Sigmoid colon (tissue), 4 donors: ENCODE results near the gene WNK1.

Experiments used
- EP300 ChIP-seq, 4 donors: sonication (generic); formaldehyde crosslinking; IDR thresholded peaks; one replicate each; pipeline ENCODE4 v1.6.1; 2017; ENCODE audit warnings: antibody characterized with exemption in 4 of 4
- POLR2A ChIP-seq, 2 donors: fragments of 450-650 bp; IDR thresholded peaks; one replicate each; pipeline ENCODE4 v1.6.1; 2016; ENCODE audit warnings: antibody characterized with exemption in 2 of 2, mild to moderate bottlenecking in 2 of 2, moderate library complexity in 2 of 2
- POLR2AphosphoS5 ChIP-seq, 4 donors: sonication (generic); formaldehyde crosslinking; IDR thresholded peaks; one replicate each; pipeline ENCODE4 v1.6.1; 2017; ENCODE audit warnings: antibody characterized with exemption in 4 of 4
- TF ChIP-seq, protein P1 (sequence below), 4 experiments: fragments of 450-650 bp in 3 of 4; fragments of 200-600 bp in 1 of 4; IDR thresholded peaks; one replicate each; pipeline ENCODE4 v1.5.1; 2016 to 2019; ENCODE audit warnings: antibody characterized with exemption in 4 of 4, mild to moderate bottlenecking in 3 of 4, moderate library complexity in 2 of 4

DNA sequence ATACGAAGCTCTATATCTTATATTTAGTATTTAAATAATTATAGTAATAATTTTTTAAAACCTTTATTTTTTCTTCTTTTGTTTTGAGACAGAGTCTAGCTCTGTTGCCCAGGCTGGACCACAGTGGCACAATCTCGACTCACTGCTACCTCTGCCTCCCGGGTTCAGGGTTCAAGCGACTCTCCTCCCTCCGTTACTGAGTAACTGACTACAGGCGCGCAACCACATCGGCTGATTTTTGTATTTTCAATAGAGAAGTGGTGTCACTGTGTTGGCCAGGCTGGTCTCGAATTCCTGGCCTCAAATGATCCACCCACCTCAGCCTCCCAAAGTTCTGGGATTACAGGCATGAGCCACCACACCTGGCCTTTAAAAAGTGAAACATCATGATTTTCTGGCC is 13.0 kb upstream of the WNK1 start:
- TF ChIP-seq, protein P1, sequence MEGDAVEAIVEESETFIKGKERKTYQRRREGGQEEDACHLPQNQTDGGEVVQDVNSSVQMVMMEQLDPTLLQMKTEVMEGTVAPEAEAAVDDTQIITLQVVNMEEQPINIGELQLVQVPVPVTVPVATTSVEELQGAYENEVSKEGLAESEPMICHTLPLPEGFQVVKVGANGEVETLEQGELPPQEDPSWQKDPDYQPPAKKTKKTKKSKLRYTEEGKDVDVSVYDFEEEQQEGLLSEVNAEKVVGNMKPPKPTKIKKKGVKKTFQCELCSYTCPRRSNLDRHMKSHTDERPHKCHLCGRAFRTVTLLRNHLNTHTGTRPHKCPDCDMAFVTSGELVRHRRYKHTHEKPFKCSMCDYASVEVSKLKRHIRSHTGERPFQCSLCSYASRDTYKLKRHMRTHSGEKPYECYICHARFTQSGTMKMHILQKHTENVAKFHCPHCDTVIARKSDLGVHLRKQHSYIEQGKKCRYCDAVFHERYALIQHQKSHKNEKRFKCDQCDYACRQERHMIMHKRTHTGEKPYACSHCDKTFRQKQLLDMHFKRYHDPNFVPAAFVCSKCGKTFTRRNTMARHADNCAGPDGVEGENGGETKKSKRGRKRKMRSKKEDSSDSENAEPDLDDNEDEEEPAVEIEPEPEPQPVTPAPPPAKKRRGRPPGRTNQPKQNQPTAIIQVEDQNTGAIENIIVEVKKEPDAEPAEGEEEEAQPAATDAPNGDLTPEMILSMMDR (IDR thresholded peaks at IDR 0.05), result no peak
- TF ChIP-seq EP300 (IDR thresholded peaks at IDR 0.05) (no peak), POLR2AphosphoS5 (IDR thresholded peaks at IDR 0.05) (no peak), POLR2A (IDR thresholded peaks at IDR 0.05) (no peak)
